Measurements from ENCODE around the gene MAGED2.

The MAGED2 gene

DNA sequence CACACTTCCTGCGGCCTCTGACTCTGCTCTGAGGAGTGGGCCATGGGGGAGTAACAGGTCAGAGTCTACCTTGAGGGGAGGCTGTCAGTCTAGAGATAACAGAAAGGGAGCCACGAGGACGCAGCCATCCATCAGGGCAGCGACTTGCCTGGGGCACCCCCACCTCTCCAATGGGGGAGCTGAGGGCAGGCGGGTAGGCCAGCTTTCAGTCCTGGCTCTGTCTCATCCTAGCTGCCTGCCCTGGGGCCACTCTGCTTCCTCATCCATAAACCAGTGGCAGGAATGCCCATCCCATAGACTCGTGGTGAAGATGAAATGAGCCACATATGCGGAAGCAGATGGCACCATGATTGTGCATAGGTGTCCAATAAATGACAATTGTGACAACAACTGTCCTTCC lies 13.2 kb downstream of the MAGED2 start:
- Histone ChIP-seq H3K9ac (no peak overlapping the region), H3K4me1 (ENCODE audit: low read depth, poor library complexity, severe bottlenecking) (no peaks in the 10 kb centered on the region), H3K27ac (no peak overlapping the region), H3K4me2 (no peak overlapping the region), H3K36me3 (ENCODE audit: insufficient read depth) (no peaks in the 10 kb centered on the region), H2AFZ (ENCODE audit: low read depth) (no peak overlapping the region), H4K20me1 (ENCODE audit: insufficient read depth) (no peaks in the 10 kb centered on the region), H3K79me2 (ENCODE audit: insufficient read depth, low read depth) (no peaks in the 10 kb centered on the region), H3K27me3 (ENCODE audit: insufficient read depth, low read depth) (no peaks in the 10 kb centered on the region), H3K4me3 (IDR thresholded peaks at IDR 0.05; ENCODE audit: insufficient read depth, low read depth, low read length) (no peak overlapping the region)
- TF ChIP-seq, protein P1, sequence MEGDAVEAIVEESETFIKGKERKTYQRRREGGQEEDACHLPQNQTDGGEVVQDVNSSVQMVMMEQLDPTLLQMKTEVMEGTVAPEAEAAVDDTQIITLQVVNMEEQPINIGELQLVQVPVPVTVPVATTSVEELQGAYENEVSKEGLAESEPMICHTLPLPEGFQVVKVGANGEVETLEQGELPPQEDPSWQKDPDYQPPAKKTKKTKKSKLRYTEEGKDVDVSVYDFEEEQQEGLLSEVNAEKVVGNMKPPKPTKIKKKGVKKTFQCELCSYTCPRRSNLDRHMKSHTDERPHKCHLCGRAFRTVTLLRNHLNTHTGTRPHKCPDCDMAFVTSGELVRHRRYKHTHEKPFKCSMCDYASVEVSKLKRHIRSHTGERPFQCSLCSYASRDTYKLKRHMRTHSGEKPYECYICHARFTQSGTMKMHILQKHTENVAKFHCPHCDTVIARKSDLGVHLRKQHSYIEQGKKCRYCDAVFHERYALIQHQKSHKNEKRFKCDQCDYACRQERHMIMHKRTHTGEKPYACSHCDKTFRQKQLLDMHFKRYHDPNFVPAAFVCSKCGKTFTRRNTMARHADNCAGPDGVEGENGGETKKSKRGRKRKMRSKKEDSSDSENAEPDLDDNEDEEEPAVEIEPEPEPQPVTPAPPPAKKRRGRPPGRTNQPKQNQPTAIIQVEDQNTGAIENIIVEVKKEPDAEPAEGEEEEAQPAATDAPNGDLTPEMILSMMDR (conservative IDR thresholded peaks at IDR 0.05; ENCODE audit: low read depth, low read length), result no peak

DNA sequence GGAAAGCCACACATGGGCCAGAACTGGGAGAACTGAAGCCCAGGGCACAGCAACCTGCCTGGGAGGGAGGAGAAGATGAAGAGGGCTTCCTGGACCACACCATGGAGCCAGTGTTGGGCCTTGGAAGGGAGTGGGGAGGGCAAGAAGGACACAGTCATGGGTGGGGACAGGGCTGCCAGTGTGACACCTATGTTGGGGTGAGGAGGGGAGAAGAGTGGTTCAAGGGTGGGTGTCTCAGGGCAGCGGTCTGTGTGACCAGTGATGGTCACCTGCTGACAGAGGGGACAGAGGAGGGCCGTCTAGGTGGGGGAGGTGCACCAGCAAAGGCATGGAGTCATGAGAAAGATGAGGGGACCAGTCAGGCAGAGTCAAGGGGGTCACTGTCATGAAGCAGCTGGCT lies 13.8 kb downstream of the MAGED2 start:
- Histone ChIP-seq H3K4me1 (ENCODE audit: low read depth, poor library complexity, severe bottlenecking) (no peaks in the 10 kb centered on the region), H3K4me2 (no peak overlapping the region), H3K27ac (no peak overlapping the region), H3K27me3 (ENCODE audit: insufficient read depth, low read depth) (no peaks in the 10 kb centered on the region), H3K36me3 (ENCODE audit: insufficient read depth) (no peaks in the 10 kb centered on the region), H4K20me1 (ENCODE audit: insufficient read depth) (no peaks in the 10 kb centered on the region), H3K4me3 (IDR thresholded peaks at IDR 0.05; ENCODE audit: insufficient read depth, low read depth, low read length) (no peak overlapping the region), H3K79me2 (ENCODE audit: insufficient read depth, low read depth) (no peaks in the 10 kb centered on the region), H3K9ac (no peak overlapping the region), H2AFZ (ENCODE audit: low read depth) (no peak overlapping the region)
- TF ChIP-seq, protein P1 (conservative IDR thresholded peaks at IDR 0.05; ENCODE audit: low read depth, low read length), result no peak

DNA sequence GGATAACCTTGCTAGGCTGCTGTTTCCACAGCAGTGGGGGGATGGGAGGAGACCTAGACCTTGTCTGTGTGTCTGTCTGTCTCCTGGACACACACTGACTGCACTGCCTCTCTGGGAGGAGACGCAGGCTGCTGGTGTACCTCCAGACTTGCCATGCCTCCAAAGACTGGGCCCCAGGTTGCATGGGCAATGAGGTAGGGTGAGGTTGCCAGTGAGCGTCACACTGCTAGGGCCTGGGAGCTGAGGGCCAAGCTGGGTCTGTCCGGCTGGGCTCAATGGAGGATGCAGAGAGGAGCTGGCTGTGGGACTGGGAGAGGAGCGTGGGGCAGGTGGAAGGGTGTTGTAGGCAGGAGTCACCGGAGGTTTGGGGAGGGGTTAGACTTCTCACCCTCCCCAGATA lies 16.6 kb downstream of the MAGED2 start:
- Histone ChIP-seq H3K27ac (no peak overlapping the region), H4K20me1 (ENCODE audit: insufficient read depth) (no peaks in the 10 kb centered on the region), H3K79me2 (ENCODE audit: insufficient read depth, low read depth) (no peaks in the 10 kb centered on the region), H2AFZ (ENCODE audit: low read depth) (no peak overlapping the region), H3K27me3 (ENCODE audit: insufficient read depth, low read depth) (no peaks in the 10 kb centered on the region), H3K4me2 (no peak overlapping the region), H3K4me3 (IDR thresholded peaks at IDR 0.05; ENCODE audit: insufficient read depth, low read depth, low read length) (no peak overlapping the region), H3K4me1 (ENCODE audit: low read depth, poor library complexity, severe bottlenecking) (no peaks in the 10 kb centered on the region), H3K9ac (no peak overlapping the region), H3K36me3 (ENCODE audit: insufficient read depth) (no peaks in the 10 kb centered on the region)
- TF ChIP-seq, protein P1 (conservative IDR thresholded peaks at IDR 0.05; ENCODE audit: low read depth, low read length), result no peak

DNA sequence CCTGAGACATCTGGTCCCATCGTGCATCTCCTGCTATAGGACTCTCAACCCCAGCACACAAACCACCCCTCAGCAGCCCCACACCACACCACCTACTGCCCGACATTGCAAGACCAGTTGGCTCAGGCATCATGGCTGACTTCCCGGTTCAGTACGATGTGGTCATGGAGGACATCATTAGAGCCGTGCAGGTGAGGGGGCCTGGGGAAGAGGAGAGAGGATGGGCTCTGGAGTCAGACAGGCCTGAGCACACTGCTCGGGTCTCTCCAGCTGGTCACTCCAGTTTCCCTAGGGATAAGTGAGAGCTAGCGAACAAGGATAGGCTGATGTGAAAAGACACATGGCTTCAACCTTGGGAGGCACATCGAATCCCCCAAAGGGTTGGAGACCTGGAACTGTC lies 17.2 kb downstream of the MAGED2 start:
- Histone ChIP-seq H3K4me1 (ENCODE audit: low read depth, poor library complexity, severe bottlenecking) (no peaks in the 10 kb centered on the region), H3K36me3 (ENCODE audit: insufficient read depth) (no peaks in the 10 kb centered on the region), H3K9ac (no peak overlapping the region), H3K4me3 (IDR thresholded peaks at IDR 0.05; ENCODE audit: insufficient read depth, low read depth, low read length) (no peak overlapping the region), H4K20me1 (ENCODE audit: insufficient read depth) (no peaks in the 10 kb centered on the region), H3K27ac (no peak overlapping the region), H3K27me3 (ENCODE audit: insufficient read depth, low read depth) (no peaks in the 10 kb centered on the region), H3K4me2 (no peak overlapping the region), H3K79me2 (ENCODE audit: insufficient read depth, low read depth) (no peaks in the 10 kb centered on the region), H2AFZ (ENCODE audit: low read depth) (no peak overlapping the region)
- TF ChIP-seq, protein P1 (conservative IDR thresholded peaks at IDR 0.05; ENCODE audit: low read depth, low read length), result no peak
